Activated effector memory CD4-positive, alpha-beta T cell treated with anti-CD3 and anti-CD28 coated beads, Interleukin-2, amount 50 U/mL, for 16 hours (primary cell): ENCODE results near the gene KLRG1.

ENCODE experiments used
- DNase-seq: peaks from one replicate; pipeline ENCODE4 v3.0.0-alpha.2; 2020

The KLRG1 gene

DNA sequence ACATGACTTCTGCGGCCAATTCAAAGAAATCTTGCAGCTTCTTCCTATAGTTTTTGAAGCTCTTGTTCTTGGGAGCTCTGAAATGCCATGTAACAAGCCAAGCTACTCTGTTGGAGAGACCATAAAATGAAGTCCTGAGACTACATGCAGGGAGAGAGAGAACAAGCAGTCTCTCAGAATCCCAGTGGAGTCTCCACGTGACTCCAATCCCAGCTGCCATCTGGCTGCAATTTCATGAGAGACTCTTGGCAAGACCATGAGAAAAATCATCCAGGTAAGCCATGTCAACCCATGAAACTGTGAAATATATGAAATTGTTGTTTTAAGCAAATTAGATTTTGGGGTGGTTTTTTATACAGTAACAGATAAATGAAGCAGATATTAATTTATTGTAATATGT is 54.4 kb downstream of the KLRG1 start:
- no peak for DNase-seq

- no peak for DNase-seq
These were observed 57.8 kb downstream of the KLRG1 start for GRCh38 chr12:9047105-9047504.

DNA sequence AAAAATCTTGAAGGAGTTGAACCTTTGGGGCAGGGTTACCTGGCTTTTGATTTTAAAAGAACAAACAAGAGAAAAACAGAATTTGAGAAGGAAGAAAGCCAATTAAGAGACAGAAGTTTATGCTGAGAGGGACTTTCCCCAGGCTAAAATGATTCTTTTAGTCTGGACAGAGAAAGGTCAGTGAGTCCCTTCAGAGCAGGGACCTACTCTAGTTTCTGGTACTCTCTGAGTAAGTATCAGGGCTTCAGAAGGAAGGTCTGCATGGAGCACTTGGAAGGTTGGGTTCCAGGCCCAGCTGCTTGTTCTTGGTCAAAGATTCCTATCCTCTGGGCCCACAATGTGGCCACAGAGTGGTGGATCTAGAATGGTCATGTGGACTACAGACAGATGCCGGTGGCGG is 59.6 kb downstream of the KLRG1 start:
- DNase-seq = no peak

- DNase-seq = no peak
These were observed 60.3 kb downstream of the KLRG1 start for GRCh38 chr12:9049520-9050133.

DNA sequence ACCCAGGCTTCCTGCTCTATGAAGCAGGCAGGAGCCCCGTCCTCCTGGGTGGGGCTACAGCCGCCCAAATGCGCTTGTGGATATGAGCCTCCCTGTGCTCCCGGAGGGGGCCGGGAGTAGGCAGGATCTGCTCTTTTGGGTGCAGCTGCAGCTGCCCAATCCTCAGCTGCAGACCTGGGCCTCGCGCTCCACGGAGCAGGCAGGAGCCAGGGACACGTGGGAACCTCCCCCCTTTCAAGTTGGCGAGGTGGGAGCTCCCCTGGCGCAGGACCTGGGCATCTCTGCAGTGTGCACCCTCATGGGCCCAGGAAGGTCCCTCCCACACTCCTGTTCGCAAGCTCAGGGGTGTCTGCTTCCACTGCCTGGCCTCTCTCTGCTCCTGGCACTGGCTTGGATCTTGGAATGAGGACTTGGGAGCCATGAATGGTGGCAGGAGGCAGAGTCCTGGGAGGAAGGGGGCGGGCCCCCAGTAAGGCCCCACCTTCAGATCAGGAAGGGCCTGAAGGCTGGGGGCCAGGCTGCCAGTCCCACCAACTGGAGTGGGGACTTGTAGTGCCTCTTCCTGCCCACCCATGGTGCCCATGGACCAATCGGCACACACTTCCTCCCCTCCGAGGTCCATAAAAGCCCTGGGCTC is 61.3 kb downstream of the KLRG1 start:
- no peak for DNase-seq

DNA sequence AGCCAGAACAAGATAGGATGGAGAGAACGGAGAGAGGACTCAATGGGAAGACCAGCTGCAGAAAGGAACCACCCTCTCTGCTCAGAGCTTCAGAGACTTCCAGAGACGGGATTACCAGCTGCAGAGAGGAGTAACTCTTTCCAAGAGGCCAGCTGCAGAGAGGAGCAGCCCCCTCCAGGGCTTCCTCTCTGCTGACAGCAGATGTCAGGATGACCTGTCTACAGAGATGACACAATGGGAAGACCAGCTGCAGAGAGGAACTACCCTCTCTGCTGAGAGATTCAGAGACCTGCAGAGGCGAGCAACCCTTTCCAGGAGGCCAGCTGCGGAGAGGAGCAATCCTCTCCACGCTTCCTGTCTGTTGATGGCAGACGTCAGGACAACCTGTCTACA is 61.8 kb downstream of the KLRG1 start:
- DNase-seq = no peak

DNA sequence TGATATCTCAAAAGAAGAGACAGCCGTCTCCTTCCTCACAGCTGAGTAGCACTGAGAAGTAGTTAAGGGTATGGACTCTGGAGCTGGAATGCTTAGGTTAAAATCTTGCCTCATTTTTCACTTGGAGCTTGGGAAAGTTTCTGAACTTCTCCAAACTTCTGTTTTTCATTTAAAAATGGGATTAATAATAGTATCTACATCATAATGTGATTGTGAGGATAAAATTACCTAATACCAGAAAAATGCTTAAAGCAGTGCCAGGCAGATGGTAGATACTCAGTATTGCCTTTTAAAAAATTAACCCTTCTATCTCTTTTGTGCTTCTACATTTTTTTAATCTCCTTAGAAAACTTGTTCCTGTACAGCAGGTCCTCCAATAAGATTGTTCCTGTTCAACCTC is 63.3 kb downstream of the KLRG1 start:
- DNase-seq = no peak
